Natural killer cell (primary cell): Measurements from ENCODE around the gene FDPS. TPM values are rescaled to one million over a fixed set of nuclear protein-coding genes. Genes with fewer than 3 reads are reported as not detected.
A peak's percentile ranks its signal among the peaks of the same experiment; 100 is the strongest.

Experiments used
- ATAC-seq, 3 donors: fragments of 150-1000 bp in 2 of 3; fragments of 200-7000 bp in 1 of 3; cut with Tn5 transposase; 1 replicate in 1 of 3; 2 replicates in 2 of 3; pipeline ENCODE4 v1.10.0; 2021; ENCODE audit warnings: mild to moderate bottlenecking in 2 of 3, moderate library complexity in 2 of 3
- DNase-seq, 2 donors: peaks; one replicate each; pipeline versions ENCODE4 v3.0.0 to v3.0.0-alpha.2; 2013 to 2021; ENCODE audit warnings: mixed read lengths in 1 of 2
- H3K27ac ChIP-seq: one replicate; pipeline ENCODE4 v1.5.1; 2013; ENCODE audit warnings: mild to moderate bottlenecking, low read length
- H3K27me3 ChIP-seq: one replicate; pipeline ENCODE4 v1.6.1; 2013; ENCODE audit warnings: low read length; ENCODE audit not compliant: control insufficient read depth, insufficient read depth
- H3K36me3 ChIP-seq: one replicate; pipeline ENCODE4 v1.6.1; 2013; ENCODE audit warnings: low read length; ENCODE audit not compliant: control insufficient read depth, insufficient read depth
- H3K4me1 ChIP-seq: one replicate; pipeline ENCODE4 v1.6.1; 2013; ENCODE audit warnings: low read length; ENCODE audit not compliant: control insufficient read depth, insufficient read depth
- H3K4me3 ChIP-seq: one replicate; pipeline ENCODE4 v1.5.1; 2013; ENCODE audit warnings: low read length
- H3K9me3 ChIP-seq: one replicate; pipeline ENCODE4 v1.6.1; 2013; ENCODE audit warnings: low read length; ENCODE audit not compliant: control insufficient read depth, insufficient read depth
- H3K27ac Mint-ChIP-seq, 2 donors: one replicate each; pipeline ENCODE4 v1.8.0; 2022; ENCODE audit warnings: mild to moderate bottlenecking in 2 of 2, mixed read lengths in 2 of 2, moderate library complexity in 1 of 2
- H3K27me3 Mint-ChIP-seq, 2 donors: one replicate each; pipeline ENCODE4 v1.8.0; 2022; ENCODE audit warnings: low read depth in 2 of 2, mixed read lengths in 2 of 2
- H3K36me3 Mint-ChIP-seq: one replicate; pipeline ENCODE4 v1.8.0; 2022; ENCODE audit warnings: mixed read lengths
- H3K4me1 Mint-ChIP-seq, 2 donors: one replicate each; pipeline ENCODE4 v1.8.0; 2022; ENCODE audit warnings: mixed read lengths in 2 of 2
- H3K4me3 Mint-ChIP-seq: one replicate; pipeline ENCODE4 v1.8.0; 2022; ENCODE audit warnings: mild to moderate bottlenecking, moderate library complexity, mixed read lengths
- H3K9me3 Mint-ChIP-seq, 2 donors: one replicate each; pipeline ENCODE4 v1.8.0; 2022; ENCODE audit warnings: mixed read lengths in 2 of 2
- WGBS: methylation state at CpG from one replicate; pipeline ENCODE4 v1.1.7; 2013; ENCODE audit warnings: missing lambda C conversion rate; ENCODE audit not compliant: insufficient coverage; 5-methylcytosine and 5-hydroxymethylcytosine counted together
- intact Hi-C: fragments of 100-400 bp; cut with micrococcal nuclease; formaldehyde crosslinking; loops from one replicate; pipeline ENCODE4 v1.14.2; 2022
- total RNA-seq, 4 donors: library from RNA; stranded (reverse); fragments of 120-200 nt in 1 of 4; gene quantifications; one replicate each; pipeline versions ENCODE4 v1.2.3 to v1.2.4, GENCODE V29; 2013 to 2022
- TF ChIP-seq, protein P1 (sequence below): fragments of 200-600 bp; IDR thresholded peaks from one replicate; pipeline ENCODE4 v1.8.0; 2022; ENCODE audit warnings: antibody characterized with exemption

The FDPS gene
- total RNA-seq, 3 donors from 2014 or later (not counting 1 experiment from before 2014, with no cell fraction given): 105 to 110 (median 105) TPM

DNA sequence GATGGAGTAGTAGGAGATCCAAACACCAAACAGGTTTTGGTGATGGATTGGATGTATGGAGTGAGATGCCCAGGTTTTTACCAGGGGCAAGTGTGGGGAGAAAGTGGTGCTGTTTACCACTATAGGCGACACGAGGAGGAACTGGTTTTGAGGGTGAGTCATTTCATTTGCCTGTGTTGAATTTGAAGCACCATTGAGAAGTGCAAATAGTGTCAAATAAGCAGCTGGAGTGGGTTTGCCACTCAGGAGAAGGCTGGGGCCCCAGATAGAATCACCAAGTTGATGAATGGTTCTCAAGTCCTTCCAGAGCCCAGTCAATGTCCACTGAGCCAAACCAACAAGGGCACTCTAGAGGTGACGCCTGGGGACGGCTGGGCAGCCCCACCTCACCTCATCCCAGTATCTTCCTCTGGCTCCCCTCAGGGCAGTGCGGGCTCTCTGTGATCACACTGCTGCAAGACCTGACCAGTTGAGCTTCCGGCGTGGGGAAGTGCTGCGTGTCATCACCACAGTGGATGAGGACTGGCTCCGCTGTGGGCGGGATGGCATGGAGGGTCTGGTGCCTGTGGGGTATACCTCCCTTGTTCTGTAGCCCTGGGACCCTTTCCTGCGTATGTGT is 21.4 kb downstream of the FDPS start:
- 94% methylated on average over 11 of the region's 11 CpGs for WGBS
- Histone ChIP-seq H3K4me1 (peaks cover 5% of the 10 kb centered on the region), H3K27ac (no peak overlapping the region), H3K27me3 (no peaks in the 10 kb centered on the region), H3K4me3 (no peak overlapping the region), H3K9me3 (no peaks in the 10 kb centered on the region), H3K36me3 (peaks cover 17% of the 10 kb centered on the region)
- intact Hi-C loops: no loop called here
- peaks cover 7 to 14% of the 10 kb centered on the region in 2 donors for H3K4me1 Mint-ChIP-seq
- H3K4me3 Mint-ChIP-seq: no peak overlapping the region
- TF ChIP-seq, protein P1, sequence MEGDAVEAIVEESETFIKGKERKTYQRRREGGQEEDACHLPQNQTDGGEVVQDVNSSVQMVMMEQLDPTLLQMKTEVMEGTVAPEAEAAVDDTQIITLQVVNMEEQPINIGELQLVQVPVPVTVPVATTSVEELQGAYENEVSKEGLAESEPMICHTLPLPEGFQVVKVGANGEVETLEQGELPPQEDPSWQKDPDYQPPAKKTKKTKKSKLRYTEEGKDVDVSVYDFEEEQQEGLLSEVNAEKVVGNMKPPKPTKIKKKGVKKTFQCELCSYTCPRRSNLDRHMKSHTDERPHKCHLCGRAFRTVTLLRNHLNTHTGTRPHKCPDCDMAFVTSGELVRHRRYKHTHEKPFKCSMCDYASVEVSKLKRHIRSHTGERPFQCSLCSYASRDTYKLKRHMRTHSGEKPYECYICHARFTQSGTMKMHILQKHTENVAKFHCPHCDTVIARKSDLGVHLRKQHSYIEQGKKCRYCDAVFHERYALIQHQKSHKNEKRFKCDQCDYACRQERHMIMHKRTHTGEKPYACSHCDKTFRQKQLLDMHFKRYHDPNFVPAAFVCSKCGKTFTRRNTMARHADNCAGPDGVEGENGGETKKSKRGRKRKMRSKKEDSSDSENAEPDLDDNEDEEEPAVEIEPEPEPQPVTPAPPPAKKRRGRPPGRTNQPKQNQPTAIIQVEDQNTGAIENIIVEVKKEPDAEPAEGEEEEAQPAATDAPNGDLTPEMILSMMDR: no peak
- H3K27ac Mint-ChIP-seq: no peak overlapping the region
- H3K36me3 Mint-ChIP-seq: peaks cover 7% of the 10 kb centered on the region
- no peak for DNase-seq
- H3K9me3 Mint-ChIP-seq: no peaks in the 10 kb centered on the region
- no peak for ATAC-seq
- H3K27me3 Mint-ChIP-seq: no peaks in the 10 kb centered on the region

DNA sequence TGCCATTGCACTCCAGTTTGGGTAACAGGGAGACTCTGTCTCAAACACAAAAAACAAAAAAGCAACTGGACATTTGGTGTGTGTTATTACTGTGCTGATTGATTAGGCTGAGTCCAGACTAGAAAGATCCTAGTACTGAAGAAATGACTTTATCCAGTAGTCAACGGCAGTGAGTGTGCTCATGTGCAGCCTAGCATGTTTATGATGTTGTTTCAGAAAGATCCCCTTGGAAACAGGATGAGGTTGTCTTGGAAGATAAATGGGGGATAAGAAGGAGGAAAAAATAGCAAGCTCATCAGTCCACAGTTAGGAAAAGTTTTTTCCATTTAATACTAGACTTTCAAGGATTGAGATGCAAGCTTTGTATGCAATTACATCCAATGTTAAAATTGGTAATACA is 26.3 kb downstream of the FDPS start:
- H3K4me1 Mint-ChIP-seq: no peaks in the 10 kb centered on the region
- H3K36me3 Mint-ChIP-seq: peaks cover 26% of the 10 kb centered on the region
- H3K4me3 Mint-ChIP-seq: no peak overlapping the region
- ATAC-seq (no peak), DNase-seq (no peak)
- H3K9me3 ChIP-seq: no peaks in the 10 kb centered on the region
- intact Hi-C loops: no loop called here
- TF ChIP-seq, protein P1: no peak
- H3K4me1 ChIP-seq: no peaks in the 10 kb centered on the region
- H3K27me3 ChIP-seq: no peaks in the 10 kb centered on the region
- H3K27me3 Mint-ChIP-seq: no peaks in the 10 kb centered on the region
- H3K4me3 ChIP-seq: no peak overlapping the region
- 96% methylated on average over 1 of the region's 1 CpG for WGBS
- H3K27ac Mint-ChIP-seq: peak overlapping the region in 1 of 2 donors; percentile 16
- peaks cover 50% of the 10 kb centered on the region for H3K36me3 ChIP-seq
- H3K9me3 Mint-ChIP-seq: no peaks in the 10 kb centered on the region
- no peak overlapping the region for H3K27ac ChIP-seq

DNA sequence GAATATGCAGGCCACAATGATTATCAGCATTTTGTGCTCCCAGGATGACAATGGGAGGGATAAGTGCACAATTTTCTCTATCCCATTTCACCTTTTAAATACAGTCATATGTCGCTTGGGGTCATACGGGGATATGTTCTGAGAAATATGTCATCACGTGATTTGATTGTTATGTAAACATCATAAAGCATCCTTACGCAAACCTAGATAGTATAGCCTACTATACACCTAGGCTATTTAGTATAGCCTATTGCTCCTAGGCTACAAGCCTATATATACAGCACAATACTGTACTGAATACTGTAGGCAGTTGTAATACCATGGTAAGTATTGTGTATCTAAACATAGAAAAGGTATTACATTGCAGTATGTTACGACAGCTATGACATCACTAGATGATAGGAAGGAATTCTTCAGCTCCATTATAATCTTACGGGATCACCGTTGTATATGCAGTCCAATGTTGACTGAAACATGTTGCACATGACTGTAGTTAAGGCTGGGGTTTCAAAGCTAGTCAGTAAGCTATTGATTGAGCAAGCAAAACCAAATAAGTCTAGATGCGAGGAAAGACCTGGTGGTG is 30.9 kb downstream of the FDPS start:
- Mint-ChIP-seq H3K4me3 (no peak overlapping the region), H3K9me3 (no peaks in the 10 kb centered on the region), H3K36me3 (peaks cover 31% of the 10 kb centered on the region), H3K27me3 (no peaks in the 10 kb centered on the region), H3K4me1 (no peaks in the 10 kb centered on the region), H3K27ac (no peak overlapping the region)
- ATAC-seq (no peak), DNase-seq (no peak)
- TF ChIP-seq, protein P1: no peak
- H3K27me3 ChIP-seq: no peaks in the 10 kb centered on the region
- no peak overlapping the region for H3K4me3 ChIP-seq
- no peaks in the 10 kb centered on the region for H3K9me3 ChIP-seq
- WGBS: 97% methylated on average over 7 of the region's 8 CpGs
- no peak overlapping the region for H3K27ac ChIP-seq
- peaks cover 80% of the 10 kb centered on the region for H3K36me3 ChIP-seq
- intact Hi-C loops: no loop called here
- H3K4me1 ChIP-seq: no peaks in the 10 kb centered on the region

DNA sequence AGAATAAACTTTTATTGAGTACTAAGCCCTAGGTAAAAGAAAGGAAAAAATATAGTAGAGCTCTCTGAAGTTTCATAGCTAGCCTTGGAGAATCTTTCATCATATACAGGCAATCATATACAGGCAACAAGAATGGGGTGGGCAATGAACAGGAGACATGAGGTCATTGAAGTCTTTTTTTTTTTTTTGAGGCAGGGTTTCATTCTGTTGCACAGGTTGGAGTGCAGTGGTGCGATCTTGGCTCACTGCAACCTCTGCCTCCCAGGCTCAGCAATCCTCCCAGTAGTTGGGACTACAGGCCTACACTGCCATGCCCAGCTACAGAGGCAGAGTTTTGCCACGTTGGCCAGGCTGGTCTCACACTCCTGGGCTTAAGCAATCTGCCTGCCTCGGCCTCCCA is 34.2 kb downstream of the FDPS start:
- TF ChIP-seq, protein P1: no peak
- Histone ChIP-seq H3K27ac (no peak overlapping the region), H3K4me3 (no peak overlapping the region), H3K9me3 (no peaks in the 10 kb centered on the region), H3K36me3 (peaks cover 87% of the 10 kb centered on the region), H3K27me3 (no peaks in the 10 kb centered on the region), H3K4me1 (no peaks in the 10 kb centered on the region)
- no peaks in the 10 kb centered on the region for H3K9me3 Mint-ChIP-seq
- no peak overlapping the region for H3K27ac Mint-ChIP-seq
- DNase-seq: no peak
- H3K4me3 Mint-ChIP-seq: no peak overlapping the region
- H3K36me3 Mint-ChIP-seq: peaks cover 32% of the 10 kb centered on the region
- 100% methylated on average over 3 of the region's 3 CpGs for WGBS
- intact Hi-C loops: no loop called here
- ATAC-seq: no peak
- H3K27me3 Mint-ChIP-seq: no peaks in the 10 kb centered on the region
- no peaks in the 10 kb centered on the region for H3K4me1 Mint-ChIP-seq
